A673 (cell line): ENCODE data around the gene KXD1. TPM values are rescaled to one million over a fixed set of nuclear protein-coding genes. Genes with fewer than 3 reads are reported as not detected.
"Not testable (repeated sequence)": the region's sequence is repeated elsewhere in the genome, so short reads cannot be mapped to it uniquely, and the experiment has no call there.

ENCODE experiments used
- BruUV-seq: library from RNA; stranded (reverse); fragments of 400-500 nt; replicated peaks from 2 replicates; lab custom pipeline; 2021; lab: Mats Ljungman, UMichigan
- CTCF ChIA-PET: fragments of 300-600 bp; sonication (Branson Sonifier 250); formaldehyde crosslinking; loops from one replicate; lab custom pipeline; 2022; ENCODE audit warnings: antibody characterized with exemption; lab: Charles Lee
- POLR2A ChIA-PET: fragments of 300-600 bp; sonication (Branson Sonifier 250); formaldehyde crosslinking; loops from one replicate; lab custom pipeline; 2022; ENCODE audit warnings: antibody characterized with exemption; ENCODE audit not compliant: low non-redundant PET; lab: Charles Lee
- DNase-seq: peaks from one replicate; pipeline ENCODE4 v3.0.0-alpha.2; 2015; ENCODE audit warnings: low spot score
- H3K27ac ChIP-seq: fragments of 200-600 bp; sonication (generic); 2 replicates; pipeline ENCODE4 v1.5.1; 2016; ENCODE audit warnings: mixed run types, low read depth, mild to moderate bottlenecking, mixed read lengths, antibody characterized with exemption, low read length; ENCODE audit not compliant: poor library complexity, severe bottlenecking
- H3K27me3 ChIP-seq: fragments of 200-600 bp; sonication (generic); replicated peaks from 2 replicates; pipeline ENCODE4 v1.6.1; 2017; ENCODE audit warnings: mixed run types, low read depth, mild to moderate bottlenecking, mixed read lengths, antibody characterized with exemption, low read length; ENCODE audit not compliant: insufficient read depth, poor library complexity
- H3K36me3 ChIP-seq: fragments of 200-600 bp; sonication (generic); 2 replicates; pipeline ENCODE4 v1.6.1; 2016; ENCODE audit warnings: mixed run types, mild to moderate bottlenecking, mixed read lengths, antibody characterized with exemption, low read length; ENCODE audit not compliant: insufficient read depth, poor library complexity, severe bottlenecking
- H3K4me1 ChIP-seq: fragments of 200-600 bp; sonication (generic); 2 replicates; pipeline ENCODE4 v1.6.1; 2017; ENCODE audit warnings: mixed run types, mild to moderate bottlenecking, mixed read lengths, antibody characterized with exemption, low read length; ENCODE audit not compliant: insufficient read depth, poor library complexity, severe bottlenecking
- H3K4me3 ChIP-seq: fragments of 200-600 bp; sonication (generic); 2 replicates; pipeline ENCODE4 v1.5.1; 2016; ENCODE audit warnings: low read depth, mixed run types, mild to moderate bottlenecking, mixed read lengths, low read length; ENCODE audit not compliant: poor library complexity, severe bottlenecking
- H3K9me3 ChIP-seq: fragments of 200-600 bp; sonication (generic); 2 replicates; pipeline ENCODE4 v1.6.1; 2016; ENCODE audit warnings: mixed run types, low read depth, mild to moderate bottlenecking, mixed read lengths, antibody characterized with exemption, low read length; ENCODE audit not compliant: poor library complexity, severe bottlenecking
- EZH2 ChIP-seq: fragments of 200-600 bp; sonication (generic); IDR thresholded peaks from 2 replicates; pipeline ENCODE4 v1.6.1; 2017; ENCODE audit warnings: borderline replicate concordance, low read depth, mild to moderate bottlenecking, mixed read lengths, antibody characterized with exemption, low read length; ENCODE audit not compliant: poor library complexity, severe bottlenecking
- intact Hi-C: fragments of 100-400 bp; cut with micrococcal nuclease; formaldehyde crosslinking; loops from one replicate; pipeline ENCODE4 v1.10.0; 2022; ENCODE audit not compliant: unreplicated experiment
- total RNA-seq: library from RNA; stranded (reverse); gene quantifications from 2 replicates; pipeline ENCODE4 v1.2.3, GENCODE V29; 2021
- TF ChIP-seq, protein P1 (sequence below): fragments of 300-800, 200-600 bp; sonication (generic); conservative IDR thresholded peaks from 2 replicates; pipeline ENCODE4 v1.5.1; 2017; ENCODE audit warnings: low read depth, mild to moderate bottlenecking, antibody characterized with exemption, low read length, moderate library complexity, mixed read lengths

KXD1 gene
- total RNA-seq, 1 experiment from 2014 or later = 111 TPM

DNA sequence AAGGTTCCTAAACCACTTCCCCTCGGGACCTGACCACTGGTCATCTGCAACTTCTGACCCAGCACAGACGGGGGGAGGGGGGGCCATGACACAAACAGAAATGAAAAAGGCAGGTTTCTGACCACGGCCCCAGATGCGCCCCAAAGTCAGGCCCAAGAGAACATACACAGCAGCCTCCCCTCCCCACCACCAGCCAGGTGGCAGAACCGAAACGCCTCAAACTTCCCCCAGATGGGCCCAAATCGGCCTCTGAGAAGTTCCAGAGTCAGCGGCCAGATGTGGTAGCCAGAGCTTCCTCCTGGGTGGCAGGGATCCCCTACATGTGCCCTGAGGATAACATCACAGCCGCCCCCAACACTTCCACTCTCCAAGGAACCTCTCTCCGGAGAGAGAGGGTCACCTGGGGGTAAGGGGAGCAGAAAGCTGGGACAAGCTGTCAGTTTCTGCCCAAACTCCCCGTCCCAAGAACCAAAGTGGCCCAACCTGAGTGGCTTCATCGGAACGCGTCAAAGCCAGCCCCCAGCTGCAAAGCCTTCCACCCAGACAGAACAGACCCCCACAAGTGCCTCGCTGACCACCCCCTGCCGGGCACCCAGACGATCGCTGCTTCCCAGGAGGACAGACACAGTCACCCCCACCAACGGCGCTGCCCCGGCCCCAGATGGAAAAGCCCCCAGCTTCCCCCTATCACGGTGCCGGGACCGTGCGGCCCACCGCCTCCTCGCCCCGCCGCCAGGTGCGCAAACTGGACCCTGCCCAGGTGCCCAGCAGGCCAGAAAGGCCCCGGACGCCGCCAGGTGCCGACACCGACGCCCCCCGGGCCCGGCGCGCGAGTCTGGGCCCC lies 36.6 kb upstream of the KXD1 start:
- DNase-seq = no peak
- TF ChIP-seq, protein P1, sequence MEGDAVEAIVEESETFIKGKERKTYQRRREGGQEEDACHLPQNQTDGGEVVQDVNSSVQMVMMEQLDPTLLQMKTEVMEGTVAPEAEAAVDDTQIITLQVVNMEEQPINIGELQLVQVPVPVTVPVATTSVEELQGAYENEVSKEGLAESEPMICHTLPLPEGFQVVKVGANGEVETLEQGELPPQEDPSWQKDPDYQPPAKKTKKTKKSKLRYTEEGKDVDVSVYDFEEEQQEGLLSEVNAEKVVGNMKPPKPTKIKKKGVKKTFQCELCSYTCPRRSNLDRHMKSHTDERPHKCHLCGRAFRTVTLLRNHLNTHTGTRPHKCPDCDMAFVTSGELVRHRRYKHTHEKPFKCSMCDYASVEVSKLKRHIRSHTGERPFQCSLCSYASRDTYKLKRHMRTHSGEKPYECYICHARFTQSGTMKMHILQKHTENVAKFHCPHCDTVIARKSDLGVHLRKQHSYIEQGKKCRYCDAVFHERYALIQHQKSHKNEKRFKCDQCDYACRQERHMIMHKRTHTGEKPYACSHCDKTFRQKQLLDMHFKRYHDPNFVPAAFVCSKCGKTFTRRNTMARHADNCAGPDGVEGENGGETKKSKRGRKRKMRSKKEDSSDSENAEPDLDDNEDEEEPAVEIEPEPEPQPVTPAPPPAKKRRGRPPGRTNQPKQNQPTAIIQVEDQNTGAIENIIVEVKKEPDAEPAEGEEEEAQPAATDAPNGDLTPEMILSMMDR = no peak
- CTCF ChIA-PET = interaction anchor here (1.3 to 1.4 kb wide), 2 partner anchors 10 to 37 kb away, joined by 3 to 4 read pairs; no protein-coding TSS in a partner anchor
- Histone ChIP-seq H3K9me3 (no peaks in the 10 kb centered on the region), H3K27me3 (no peaks in the 10 kb centered on the region), H3K4me3 (peak overlapping the region; percentile 89), H3K4me1 (peaks cover 4% of the 10 kb centered on the region), H3K36me3 (no peaks in the 10 kb centered on the region), H3K27ac (peak overlapping the region; percentile 93)
- POLR2A ChIA-PET = no interaction called here
- intact Hi-C loops = no loop called here
- BruUV-seq = TSS peak; percentile 32

DNA sequence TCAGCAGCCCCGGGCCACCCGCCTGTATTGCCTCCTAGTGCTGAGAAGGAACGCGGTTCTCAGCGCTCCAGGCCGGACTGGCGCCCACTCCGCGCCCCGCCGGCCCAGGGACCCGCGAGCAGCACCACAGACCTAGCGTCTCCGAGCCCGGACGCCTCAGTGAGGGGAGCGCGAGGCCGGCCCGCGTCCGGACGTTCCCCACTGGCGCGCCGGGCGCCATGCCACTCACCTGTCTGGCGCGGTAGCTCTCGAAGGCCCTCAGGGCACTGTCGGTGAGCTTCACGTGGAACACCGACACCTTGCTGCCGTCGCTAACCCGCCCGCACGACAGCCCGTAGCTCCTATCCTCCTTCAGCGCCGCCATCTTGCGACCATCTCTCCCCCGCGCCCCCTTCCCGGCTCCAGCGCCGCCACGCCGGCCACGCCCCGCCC lies 36.0 kb upstream of the KXD1 start, which contains the start of gene ELL:
Gene ELL (minus strand): TSS at position 379 of the 432 bp plus-strand sequence. CDS start 15 bp downstream, at position 364.
- peaks cover 4% of the 10 kb centered on the region for H3K4me1 ChIP-seq
- peak within 1 kb of the TSS; percentile 89 for H3K4me3 ChIP-seq
- no TSS peak for BruUV-seq
- H3K27me3 ChIP-seq = no peaks in the 10 kb centered on the region
- no peak for TF ChIP-seq EZH2
- TF ChIP-seq, protein P1 = no peak
- H3K36me3 ChIP-seq = no peaks in the 10 kb centered on the region
- no peaks in the 10 kb centered on the region for H3K9me3 ChIP-seq
- DNase-seq = no peak
- POLR2A ChIA-PET = no interaction called here
- CTCF ChIA-PET = interaction anchor here (1.3 kb wide), 1 partner anchor 37 kb away, joined by 3 read pairs; no protein-coding TSS in a partner anchor
- intact Hi-C loops = loop anchor here (1.0 kb wide), 1 partner anchor 36 kb away; the partner anchor contains the start of gene KXD1
- H3K27ac ChIP-seq = peak within 1 kb of the TSS; percentile 93

DNA sequence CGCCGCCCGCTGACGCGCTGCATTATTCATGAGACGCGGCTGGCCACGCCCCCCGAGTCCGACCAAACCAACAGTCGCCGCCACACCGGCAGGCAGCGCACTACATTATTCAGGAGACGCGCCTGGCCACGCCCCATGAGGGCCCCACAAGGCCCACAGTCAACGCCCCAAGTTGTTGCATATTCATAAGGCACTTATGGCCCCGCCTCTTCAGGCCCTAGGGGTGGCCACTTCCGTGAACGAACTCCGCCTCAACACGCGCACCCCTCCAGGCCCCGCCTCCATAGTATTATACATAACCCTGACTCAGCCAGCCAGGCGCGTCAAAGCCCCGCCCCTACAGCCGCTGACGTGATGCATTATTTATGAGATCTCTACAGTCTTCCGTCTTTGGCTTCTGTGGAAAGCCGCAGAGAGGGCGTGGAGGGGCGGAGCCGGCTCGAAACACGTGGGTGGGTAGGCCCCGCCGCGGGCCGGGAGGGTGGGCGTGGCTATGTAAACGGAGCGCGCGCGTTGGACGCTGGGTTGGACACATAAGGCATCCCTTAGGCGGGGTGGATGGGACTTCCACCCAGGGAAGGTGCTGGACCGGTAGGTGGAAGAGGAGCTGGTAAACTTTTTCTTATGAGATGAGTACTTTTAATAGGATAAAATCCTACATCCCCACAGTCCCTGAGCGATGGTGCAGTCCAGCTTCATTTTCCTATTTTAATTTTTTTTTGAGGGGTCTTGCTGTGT lies 35.4 kb upstream of the KXD1 start:
- intact Hi-C loops = loop anchor here (1.0 kb wide), 1 partner anchor 35 kb away; the partner anchor contains the start of gene KXD1
- ChIA-PET CTCF (interaction anchor here (1.3 kb wide), 1 partner anchor 36 kb away, joined by 3 read pairs; no protein-coding TSS in a partner anchor), POLR2A (no interaction called here)
- Histone ChIP-seq H3K36me3 (no peaks in the 10 kb centered on the region), H3K9me3 (no peaks in the 10 kb centered on the region), H3K27me3 (no peaks in the 10 kb centered on the region), H3K4me1 (peaks cover 4% of the 10 kb centered on the region), H3K4me3 (peak overlapping the region; percentile 89), H3K27ac (peak overlapping the region; percentile 93)
- BruUV-seq = no TSS peak
- TF ChIP-seq EZH2 = no peak
- TF ChIP-seq, protein P1 = no peak
- peak; percentile 100 for DNase-seq

DNA sequence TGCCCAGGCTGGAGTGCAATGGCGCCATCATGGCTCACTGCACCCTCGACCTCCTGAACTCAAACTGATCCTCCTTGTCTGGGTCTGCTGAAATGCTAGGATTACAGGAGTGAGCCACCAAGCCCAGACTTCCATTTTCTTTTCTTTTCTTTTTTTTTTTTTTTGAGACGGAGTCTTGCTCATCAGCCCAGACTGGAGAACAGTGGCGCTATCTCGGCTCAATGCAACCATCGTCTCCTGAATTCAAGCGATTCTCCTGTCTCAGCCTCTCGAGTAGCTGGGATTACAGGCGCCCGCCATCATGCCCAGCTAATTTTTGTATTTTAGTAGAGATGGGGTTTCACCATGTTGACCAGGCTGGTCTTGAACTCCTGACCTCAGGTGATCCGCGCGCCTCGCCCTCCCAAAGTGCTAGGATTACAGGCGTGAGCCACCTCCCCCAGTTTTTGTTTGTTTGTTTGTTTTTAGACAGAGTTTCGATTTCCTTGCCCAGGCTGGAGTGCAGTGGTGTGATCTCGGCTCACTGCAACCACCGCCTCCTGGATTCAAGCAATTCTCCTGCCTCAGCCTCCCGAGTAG lies 34.7 kb upstream of the KXD1 start:
- H3K36me3 ChIP-seq, H3K4me1 ChIP-seq, H3K27me3 ChIP-seq, BruUV-seq, H3K9me3 ChIP-seq, DNase-seq, POLR2A ChIA-PET, CTCF ChIA-PET: not testable (repeated sequence)
- Histone ChIP-seq H3K27ac (peak overlapping the region; percentile 51), H3K4me3 (peak overlapping the region; percentile 28)
- intact Hi-C loops = loop anchor here (1.0 kb wide), 1 partner anchor 34 kb away; the partner anchor contains the start of gene KXD1
